ENCODE measurements around the gene SSNA1. TPM values are rescaled to one million over a fixed set of nuclear protein-coding genes. Genes with fewer than 3 reads are reported as not detected.

Gene SSNA1
- total RNA-seq, 2 donors from 2014 or later, result 40.6 to 67.1 TPM

GRCh38 chr9:137141050-137141810, 47.2 kb upstream of the SSNA1 start:
- no peak for ATAC-seq (ENCODE audit: insufficient number of reproducible peaks, low FRiP score, low read depth)
- H3K4me1 ChIP-seq (ENCODE audit: control insufficient read depth in 1 of 2, low read depth in 2 of 2), result peaks cover 0 to 3% of the 10 kb centered on the region in 2 donors
- H3K4me3 ChIP-seq, result no peak overlapping the region
- no peaks in the 10 kb centered on the region for H3K36me3 ChIP-seq
- no peaks in the 10 kb centered on the region for H3K9me3 ChIP-seq
- peaks cover 20% of the 10 kb centered on the region for H3K27me3 ChIP-seq (replicated peaks; ENCODE audit: insufficient read depth)
- H3K27ac ChIP-seq, result no peak overlapping the region
- DNase-seq (ENCODE audit: low spot score), result no peak
- TF ChIP-seq CTCF (IDR thresholded peaks at IDR 0.05), result no peak

- no peaks in the 10 kb centered on the region for H3K36me3 ChIP-seq
- peaks cover 0 to 3% of the 10 kb centered on the region in 2 donors for H3K4me1 ChIP-seq (ENCODE audit: control insufficient read depth in 1 of 2, low read depth in 2 of 2)
- H3K9me3 ChIP-seq, result no peaks in the 10 kb centered on the region
- no peak overlapping the region for H3K4me3 ChIP-seq
- DNase-seq (ENCODE audit: low spot score) (no peak), ATAC-seq (ENCODE audit: insufficient number of reproducible peaks, low FRiP score, low read depth) (no peak)
- H3K27ac ChIP-seq, result no peak overlapping the region
- TF ChIP-seq CTCF (IDR thresholded peaks at IDR 0.05), result no peak
- H3K27me3 ChIP-seq (replicated peaks; ENCODE audit: insufficient read depth), result peaks cover 20% of the 10 kb centered on the region
These were observed 46.2 kb upstream of the SSNA1 start for GRCh38 chr9:137141976-137142936.

GRCh38 chr9:137143459-137143858, 45.0 kb upstream of the SSNA1 start:
- Histone ChIP-seq H3K27ac (no peak overlapping the region), H3K36me3 (no peaks in the 10 kb centered on the region), H3K4me3 (no peak overlapping the region), H3K27me3 (replicated peaks; ENCODE audit: insufficient read depth) (peaks cover 10% of the 10 kb centered on the region), H3K4me1 (ENCODE audit: control insufficient read depth in 1 of 2, low read depth in 2 of 2) (peaks cover 0 to 3% of the 10 kb centered on the region in 2 donors), H3K9me3 (no peaks in the 10 kb centered on the region)
- TF ChIP-seq CTCF (IDR thresholded peaks at IDR 0.05), result no peak
- DNase-seq (ENCODE audit: low spot score) (no peak), ATAC-seq (ENCODE audit: insufficient number of reproducible peaks, low FRiP score, low read depth) (no peak)

- ATAC-seq (ENCODE audit: insufficient number of reproducible peaks, low FRiP score, low read depth), result no peak
- Histone ChIP-seq H3K27ac (no peak overlapping the region), H3K36me3 (no peaks in the 10 kb centered on the region), H3K27me3 (replicated peaks; ENCODE audit: insufficient read depth) (peaks cover under 1% of the 10 kb centered on the region), H3K4me1 (ENCODE audit: control insufficient read depth in 1 of 2, low read depth in 2 of 2) (no peaks in the 10 kb centered on the region), H3K9me3 (no peaks in the 10 kb centered on the region), H3K4me3 (no peak overlapping the region)
- no peak for TF ChIP-seq CTCF (IDR thresholded peaks at IDR 0.05)
- DNase-seq (ENCODE audit: low spot score), result no peak
These were observed 42.5 kb upstream of the SSNA1 start for GRCh38 chr9:137145731-137146526.

Data from thoracic aorta (tissue), 2 donors.